CD14-positive monocyte (primary cell): Measurements from ENCODE around the gene FAM53A. TPM values are rescaled to one million over a fixed set of nuclear protein-coding genes. Genes with fewer than 3 reads are reported as not detected.

Source experiments
- DNase-seq, 3 donors: peaks; one replicate each; pipeline ENCODE4 v3.0.0-alpha.2; 2011 to 2022
- H2AFZ ChIP-seq: 2 replicates; pipeline ENCODE4 v1.6.0; 2012; ENCODE audit warnings: mild to moderate bottlenecking, low read depth, low read length, inconsistent platforms; ENCODE audit not compliant: insufficient read depth, poor library complexity, severe bottlenecking
- H3K27ac ChIP-seq, 2 donors: 1 replicate in 1 of 2; 2 replicates in 1 of 2; pipeline ENCODE4 v1.5.1; 2012 to 2013; ENCODE audit warnings: low read length in 2 of 2, control low read depth in 1 of 2, inconsistent platforms in 1 of 2, low read depth in 1 of 2, mild to moderate bottlenecking in 1 of 2
- H3K27me3 ChIP-seq, 2 donors: one replicate each; pipeline versions ENCODE4 v1.6.0 to v1.6.1; 2011 to 2013; ENCODE audit warnings: low read length in 2 of 2; ENCODE audit not compliant: control insufficient read depth in 2 of 2, insufficient read depth in 2 of 2
- H3K36me3 ChIP-seq, 2 donors: replicated peaks in 1 of 2; 1 replicate in 1 of 2; 2 replicates in 1 of 2; pipeline versions ENCODE4 v1.5.1 to v1.6.1; 2012 to 2013; ENCODE audit warnings: low read length in 2 of 2, control low read depth in 1 of 2, inconsistent platforms in 1 of 2, mild to moderate bottlenecking in 1 of 2; ENCODE audit not compliant: insufficient read depth in 2 of 2, control insufficient read depth in 1 of 2
- H3K4me1 ChIP-seq, 2 donors: 1 replicate in 1 of 2; 2 replicates in 1 of 2; pipeline versions ENCODE4 v1.5.1 to v1.6.1; 2012 to 2013; ENCODE audit warnings: low read length in 2 of 2, control low read depth in 1 of 2, inconsistent platforms in 1 of 2, mild to moderate bottlenecking in 1 of 2, moderate library complexity in 1 of 2; ENCODE audit not compliant: insufficient read depth in 2 of 2, control insufficient read depth in 1 of 2
- H3K4me2 ChIP-seq: replicated peaks from 2 replicates; pipeline ENCODE3; 2012; ENCODE audit warnings: low read length, moderate library complexity, mild to moderate bottlenecking; ENCODE audit not compliant: poor library complexity, severe bottlenecking; ENCODE audit errors: extremely low read depth
- H3K4me3 ChIP-seq, 3 experiments: fragments of 200-600 bp in 1 of 3; sonication (generic) in 1 of 3; replicated peaks in 1 of 3; 1 replicate in 2 of 3; 2 replicates in 1 of 3; pipeline ENCODE4 v1.5.1; 2011 to 2013; ENCODE audit warnings: low read length in 3 of 3, mild to moderate bottlenecking in 3 of 3, control low read depth in 2 of 3, low read depth in 2 of 3, inconsistent platforms in 1 of 3, moderate library complexity in 1 of 3
- H3K79me2 ChIP-seq: 2 replicates; pipeline ENCODE4 v1.6.0; 2012; ENCODE audit warnings: mild to moderate bottlenecking, control low read depth, inconsistent platforms, low read length, moderate library complexity; ENCODE audit not compliant: insufficient read depth
- H3K9ac ChIP-seq: 2 replicates; pipeline ENCODE4 v1.6.0; 2017; ENCODE audit warnings: low read length, mild to moderate bottlenecking; ENCODE audit not compliant: insufficient read depth, poor library complexity, severe bottlenecking
- H3K9me3 ChIP-seq, 2 donors: replicated peaks in 1 of 2; 1 replicate in 1 of 2; 2 replicates in 1 of 2; pipeline versions ENCODE4 v1.5.1 to v1.6.1; 2012 to 2013; ENCODE audit warnings: low read length in 2 of 2, control low read depth in 1 of 2; ENCODE audit not compliant: control insufficient read depth in 1 of 2, insufficient read depth in 1 of 2
- H4K20me1 ChIP-seq: 2 replicates; pipeline ENCODE4 v1.6.0; 2012; ENCODE audit warnings: mild to moderate bottlenecking, low read length, control low read depth, moderate library complexity; ENCODE audit not compliant: insufficient read depth
- H3K27ac Mint-ChIP-seq, 7 donors: one replicate each; pipeline ENCODE4 v1.8.0; 2020; ENCODE audit warnings: mild to moderate bottlenecking in 7 of 7, mixed read lengths in 7 of 7, moderate library complexity in 6 of 7, inconsistent platforms in 2 of 7
- H3K27me3 Mint-ChIP-seq, 3 donors: one replicate each; pipeline ENCODE4 v1.8.0; 2021 to 2022; ENCODE audit warnings: low read depth in 3 of 3, mild to moderate bottlenecking in 3 of 3, mixed read lengths in 3 of 3, moderate library complexity in 3 of 3, inconsistent platforms in 1 of 3
- H3K36me3 Mint-ChIP-seq, 2 donors: one replicate each; pipeline ENCODE4 v1.8.0; 2020; ENCODE audit warnings: mixed read lengths in 2 of 2, inconsistent platforms in 1 of 2, mild to moderate bottlenecking in 1 of 2
- H3K4me1 Mint-ChIP-seq: one replicate; pipeline ENCODE4 v1.8.0; 2020; ENCODE audit warnings: mild to moderate bottlenecking, mixed read lengths
- H3K4me3 Mint-ChIP-seq, 2 donors: one replicate each; pipeline ENCODE4 v1.8.0; 2020; ENCODE audit warnings: mild to moderate bottlenecking in 2 of 2, mixed read lengths in 2 of 2, moderate library complexity in 1 of 2
- H3K9me3 Mint-ChIP-seq, 7 donors: one replicate each; pipeline ENCODE4 v1.8.0; 2020 to 2022; ENCODE audit warnings: mixed read lengths in 7 of 7, mild to moderate bottlenecking in 6 of 7, moderate library complexity in 6 of 7, inconsistent platforms in 2 of 7
- CTCF ChIP-seq: fragments of 200-600 bp; IDR thresholded peaks from one replicate; pipeline ENCODE4 v1.8.0; 2022; ENCODE audit warnings: antibody characterized with exemption, mild to moderate bottlenecking
- WGBS: methylation state at CpG from one replicate; pipeline ENCODE4 v1.1.5; 2013; ENCODE audit warnings: missing lambda C conversion rate; ENCODE audit not compliant: insufficient coverage; 5-methylcytosine and 5-hydroxymethylcytosine counted together
- intact Hi-C, 2 donors: fragments of 100-400 bp; cut with micrococcal nuclease; formaldehyde crosslinking; loops; one replicate each; pipeline versions ENCODE4 v1.15.0 to v1.15.1; 2023
- polyA plus RNA-seq, 3 donors: library from polyadenylated mRNA; depleted of rRNA in 1 of 3; unstranded in 2 of 3; stranded (reverse) in 1 of 3; fragments of 300-500 nt in 2 of 3; fragments of >200 nt in 1 of 3; fragmentation: Illumina TruSeq in 2 of 3; gene quantifications; 1 replicate in 2 of 3; 2 replicates in 1 of 3; pipeline ENCODE4 v1.2.3, GENCODE V29; 2012 to 2021

Gene FAM53A
- polyA plus RNA-seq, 3 donors: 0.40 to 0.82 (median 0.76) TPM

DNA sequence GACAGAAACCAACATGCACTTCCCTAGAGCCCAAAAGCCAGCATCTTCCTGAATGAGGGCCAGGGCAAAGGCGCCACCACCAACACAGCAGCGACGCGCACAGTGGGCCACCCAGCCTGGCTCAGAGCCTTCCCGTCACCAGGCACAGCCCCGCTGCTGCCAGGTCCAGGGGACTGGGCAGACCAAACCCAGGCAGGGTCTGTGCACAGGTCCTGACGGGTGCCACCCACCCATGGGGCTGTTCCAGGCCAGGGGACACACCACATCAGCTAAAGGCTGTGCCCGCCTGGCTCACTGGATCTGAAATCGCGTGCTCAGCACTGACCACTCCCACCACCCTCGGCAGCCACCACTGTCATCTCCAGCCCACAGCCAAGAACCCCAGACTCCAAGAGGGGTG is 13.8 kb downstream of the FAM53A start:
- Histone ChIP-seq H4K20me1 (no peaks in the 10 kb centered on the region), H3K27me3 (no peaks in the 10 kb centered on the region), H3K4me3 (no peak overlapping the region), H3K9ac (no peak overlapping the region), H3K9me3 (no peaks in the 10 kb centered on the region), H2AFZ (no peak overlapping the region), H3K4me2 (no peak overlapping the region), H3K36me3 (no peaks in the 10 kb centered on the region), H3K27ac (no peak overlapping the region), H3K4me1 (no peaks in the 10 kb centered on the region), H3K79me2 (no peaks in the 10 kb centered on the region)
- no peak for TF ChIP-seq CTCF
- Mint-ChIP-seq H3K27me3 (peaks cover 0 to 3% (median 0%) of the 10 kb centered on the region in 3 donors), H3K4me1 (no peaks in the 10 kb centered on the region), H3K27ac (no peak overlapping the region), H3K9me3 (no peaks in the 10 kb centered on the region), H3K36me3 (no peaks in the 10 kb centered on the region), H3K4me3 (no peak overlapping the region)
- WGBS: 97% methylated on average over 11 of the region's 11 CpGs
- intact Hi-C loops: no loop called here
- no peak for DNase-seq

- intact Hi-C loops: no loop called here
- H3K9ac ChIP-seq: no peak overlapping the region
- DNase-seq: no peak
- no peak for TF ChIP-seq CTCF
- Mint-ChIP-seq H3K9me3 (no peaks in the 10 kb centered on the region), H3K36me3 (no peaks in the 10 kb centered on the region), H3K4me3 (no peak overlapping the region), H3K4me1 (no peaks in the 10 kb centered on the region), H3K27me3 (peaks cover 0 to under 1% (median 0%) of the 10 kb centered on the region in 3 donors), H3K27ac (peak overlapping the region in 1 of 7 donors; percentile 20)
- H3K36me3 ChIP-seq: no peaks in the 10 kb centered on the region
- no peak overlapping the region for H3K27ac ChIP-seq
- H2AFZ ChIP-seq: no peak overlapping the region
- no peaks in the 10 kb centered on the region for H4K20me1 ChIP-seq
- no peaks in the 10 kb centered on the region for H3K27me3 ChIP-seq
- H3K4me1 ChIP-seq: no peaks in the 10 kb centered on the region
- no peak overlapping the region for H3K4me3 ChIP-seq
- H3K9me3 ChIP-seq: no peaks in the 10 kb centered on the region
- H3K79me2 ChIP-seq: no peaks in the 10 kb centered on the region
- 100% methylated on average over 19 of the region's 21 CpGs for WGBS
- H3K4me2 ChIP-seq: no peak overlapping the region
These were observed 14.3 kb downstream of the FAM53A start for GRCh38 chr4:1669850-1670249.
